Lung (tissue), 12 donors: ENCODE results near the gene SMIM7. TPM values are rescaled to one million over a fixed set of nuclear protein-coding genes. Genes with fewer than 3 reads are reported as not detected.

Experiments used
- ATAC-seq: fragments of 200-7000 bp; cut with Tn5 transposase; one replicate; pipeline ENCODE4 v1.9.1; 2020; ENCODE audit warnings: moderate number of reproducible peaks; ENCODE audit not compliant: insufficient read depth, low FRiP score
- DNase-seq, 3 donors: peaks; one replicate each; pipeline ENCODE4 v3.0.0-alpha.2; 2013 to 2017
- H3K27ac ChIP-seq, 2 donors: one replicate each; pipeline ENCODE4 v1.5.1; 2013; ENCODE audit warnings: mild to moderate bottlenecking in 2 of 2, moderate library complexity in 2 of 2, control low read depth in 1 of 2, inconsistent platforms in 1 of 2, low read depth in 1 of 2, low read length in 1 of 2
- H3K27me3 ChIP-seq, 3 donors: one replicate each; pipeline ENCODE4 v1.5.1; 2013; ENCODE audit warnings: low read length in 2 of 3; ENCODE audit not compliant: control insufficient read depth in 3 of 3, insufficient read depth in 3 of 3
- H3K36me3 ChIP-seq, 4 donors: one replicate each; pipeline ENCODE4 v1.5.1; 2013; ENCODE audit warnings: low read length in 4 of 4, mild to moderate bottlenecking in 1 of 4, moderate library complexity in 1 of 4; ENCODE audit not compliant: control insufficient read depth in 4 of 4, insufficient read depth in 4 of 4
- H3K4me1 ChIP-seq, 5 donors: one replicate each; pipeline ENCODE4 v1.5.1; 2013; ENCODE audit warnings: low read length in 5 of 5, mild to moderate bottlenecking in 2 of 5, moderate library complexity in 1 of 5; ENCODE audit not compliant: control insufficient read depth in 5 of 5, insufficient read depth in 5 of 5
- H3K4me3 ChIP-seq: one replicate; pipeline ENCODE4 v1.5.1; 2013; ENCODE audit warnings: mild to moderate bottlenecking, control low read depth, moderate library complexity
- H3K9ac ChIP-seq, 2 donors: one replicate each; pipeline ENCODE4 v1.5.1; 2013; ENCODE audit warnings: low read length in 2 of 2, control low read depth in 1 of 2; ENCODE audit not compliant: insufficient read depth in 1 of 2
- H3K9me3 ChIP-seq, 4 donors: one replicate each; pipeline ENCODE4 v1.5.1; 2013; ENCODE audit warnings: low read length in 3 of 4, mild to moderate bottlenecking in 1 of 4, moderate library complexity in 1 of 4; ENCODE audit not compliant: control insufficient read depth in 4 of 4, insufficient read depth in 3 of 4
- CTCF ChIP-seq: IDR thresholded peaks from 2 replicates; pipeline ENCODE4 v1.5.1; 2012; ENCODE audit warnings: mild to moderate bottlenecking; ENCODE audit errors: control extremely low read depth, extremely low read depth
- WGBS, 2 donors: extraction: QIAGEN DNeasy Blood & Tissue Kit; methylation state at CpG; one replicate each; pipeline ENCODE4 v1.1.7; 2013; 5-methylcytosine and 5-hydroxymethylcytosine counted together
- polyA plus RNA-seq, 2 donors: library from polyadenylated mRNA; stranded (reverse); fragments of 200-250 nt; gene quantifications; one replicate each; pipeline ENCODE4 v1.2.1, GENCODE V29; 2013
- total RNA-seq, 2 donors: library from RNA; depleted of rRNA in 1 of 2; stranded (reverse); fragments of >200 nt in 1 of 2; gene quantifications; one replicate each; pipeline ENCODE4 v1.2.1, GENCODE V29; 2014 to 2021
- donor health status: control.
- donor health status: control.
- donor health status: Bipolar disorder and iron deficiency.
- donor health status: healthy.
- donor health status: DM: yes; HTN: yes; CAD: no.

Gene SMIM7
- total and polyA plus RNA-seq, 4 donors: 68.0 to 86.3 (median 78.8) TPM

GRCh38 chr19:16640951-16641350 is 19.0 kb downstream of the SMIM7 start:
- ATAC-seq: no peak
- no peak overlapping the region for H3K9ac ChIP-seq
- no peak for TF ChIP-seq CTCF
- H3K27me3 ChIP-seq: no peaks in the 10 kb centered on the region
- DNase-seq: no peak
- peaks cover 23 to 41% (median 30%) of the 10 kb centered on the region in 4 donors for H3K36me3 ChIP-seq
- no peak overlapping the region for H3K4me3 ChIP-seq
- no peak overlapping the region for H3K27ac ChIP-seq
- WGBS, 2 donors: 96 to 100% methylated on average over 1 of the region's 1 CpG
- H3K9me3 ChIP-seq: no peaks in the 10 kb centered on the region
- peaks cover 0 to 2% (median 0%) of the 10 kb centered on the region in 5 donors for H3K4me1 ChIP-seq

- H3K36me3 ChIP-seq: peaks cover 14 to 34% (median 18%) of the 10 kb centered on the region in 4 donors
- 94 to 100% methylated on average over 1 of the region's 1 CpG for WGBS, 2 donors
These were observed 21.3 kb downstream of the SMIM7 start for GRCh38 chr19:16638666-16639065.

GRCh38 chr19:16637535-16637934 is 22.4 kb downstream of the SMIM7 start:
- ATAC-seq (no peak), DNase-seq (no peak)
- H3K9me3 ChIP-seq: no peaks in the 10 kb centered on the region
- no peak overlapping the region for H3K27ac ChIP-seq
- peaks cover 0 to 2% (median 0%) of the 10 kb centered on the region in 5 donors for H3K4me1 ChIP-seq
- no peak overlapping the region for H3K4me3 ChIP-seq
- H3K9ac ChIP-seq: no peak overlapping the region
- no peaks in the 10 kb centered on the region for H3K27me3 ChIP-seq
- H3K36me3 ChIP-seq: peaks cover 13 to 37% (median 15%) of the 10 kb centered on the region in 4 donors
- TF ChIP-seq CTCF: no peak

More at GRCh38 chr19:16638666-16639065, 21.3 kb downstream of the SMIM7 start:
- H3K9me3 ChIP-seq: no peaks in the 10 kb centered on the region
- DNase-seq: no peak
- peaks cover 0 to 2% (median 0%) of the 10 kb centered on the region in 5 donors for H3K4me1 ChIP-seq
- H3K4me3 ChIP-seq: no peak overlapping the region
- no peak for ATAC-seq
- no peak overlapping the region for H3K9ac ChIP-seq
- H3K27me3 ChIP-seq: no peaks in the 10 kb centered on the region
- no peak overlapping the region for H3K27ac ChIP-seq
- no peak for TF ChIP-seq CTCF

GRCh38 chr19:16631465-16631864 is 28.5 kb downstream of the SMIM7 start:
- Histone ChIP-seq H3K4me3 (no peak overlapping the region), H3K36me3 (peaks cover 0 to 18% (median 7%) of the 10 kb centered on the region in 4 donors), H3K9me3 (peaks cover 0 to 2% (median 0%) of the 10 kb centered on the region in 4 donors), H3K9ac (no peak overlapping the region), H3K27me3 (no peaks in the 10 kb centered on the region), H3K27ac (no peak overlapping the region), H3K4me1 (peaks cover 3 to 16% (median 6%) of the 10 kb centered on the region in 5 donors)
- WGBS, 2 donors: 92 to 93% methylated on average over 6 of the region's 6 CpGs
- no peak for DNase-seq
- no peak for ATAC-seq
- no peak for TF ChIP-seq CTCF
